Measurements from ENCODE around the gene SSPN.

SSPN gene

DNA sequence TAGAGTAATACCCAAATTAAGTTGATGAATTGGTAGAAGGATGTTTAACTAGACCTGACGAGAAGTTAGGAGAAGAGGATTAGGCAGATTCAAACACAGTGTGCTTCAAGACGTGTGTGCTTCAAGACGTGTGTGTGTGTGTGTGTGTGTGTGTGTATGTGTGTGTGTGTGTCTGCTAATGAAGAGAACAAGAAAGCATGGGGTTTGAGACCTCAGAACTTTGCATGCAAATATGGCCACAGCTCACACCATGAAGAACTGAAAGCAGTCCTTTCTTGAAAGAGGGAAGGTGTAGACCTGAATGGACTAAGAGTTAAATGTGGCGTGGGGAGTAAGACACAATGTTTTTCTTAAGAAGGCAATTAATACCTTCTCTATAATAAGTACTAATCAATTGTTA lies 32.5 kb upstream of the SSPN start:
- no peak overlapping the region for H3K27ac ChIP-seq (ENCODE audit: low read depth, low read length)
- H3K27me3 ChIP-seq (ENCODE audit: insufficient read depth, low read length), result no peaks in the 10 kb centered on the region
- no peak overlapping the region for H3K9ac ChIP-seq (ENCODE audit: low read depth, low read length)
- H3K36me3 ChIP-seq (ENCODE audit: insufficient read depth, low read length), result no peaks in the 10 kb centered on the region
- no peaks in the 10 kb centered on the region for H3K9me3 ChIP-seq (ENCODE audit: insufficient read depth, low read depth, low read length)
- H3K4me3 ChIP-seq (ENCODE audit: low read length), result no peak overlapping the region
- no peaks in the 10 kb centered on the region for H3K4me1 ChIP-seq (ENCODE audit: insufficient read depth, low read length)
- WGBS, result 86% methylated on average over 3 of the region's 4 CpGs

DNA sequence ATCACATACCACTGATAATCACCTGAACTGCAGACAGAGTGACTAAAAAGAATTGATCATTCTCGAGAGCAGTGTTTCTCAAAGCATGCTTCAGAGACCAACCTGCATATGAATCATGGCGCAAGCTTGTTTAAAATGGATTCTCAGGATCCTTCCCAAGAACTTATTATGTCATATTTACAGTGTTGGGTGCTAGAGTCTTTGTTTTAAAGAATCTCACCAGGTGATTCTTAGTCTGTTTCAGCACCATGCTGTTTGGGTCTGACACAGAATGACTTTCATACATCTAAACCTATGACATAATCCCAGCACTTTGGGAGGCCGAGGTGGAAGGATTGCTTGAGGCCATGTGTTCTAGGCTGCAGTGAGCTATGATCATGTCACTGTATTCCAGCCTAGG lies 31.3 kb upstream of the SSPN start:
- 63% methylated on average over 3 of the region's 3 CpGs for WGBS
- no peaks in the 10 kb centered on the region for H3K27me3 ChIP-seq (ENCODE audit: insufficient read depth, low read length)
- no peaks in the 10 kb centered on the region for H3K4me1 ChIP-seq (ENCODE audit: insufficient read depth, low read length)
- H3K4me3 ChIP-seq (ENCODE audit: low read length), result no peak overlapping the region
- no peaks in the 10 kb centered on the region for H3K9me3 ChIP-seq (ENCODE audit: insufficient read depth, low read depth, low read length)
- no peaks in the 10 kb centered on the region for H3K36me3 ChIP-seq (ENCODE audit: insufficient read depth, low read length)
- no peak overlapping the region for H3K27ac ChIP-seq (ENCODE audit: low read depth, low read length)
- H3K9ac ChIP-seq (ENCODE audit: low read depth, low read length), result no peak overlapping the region

DNA sequence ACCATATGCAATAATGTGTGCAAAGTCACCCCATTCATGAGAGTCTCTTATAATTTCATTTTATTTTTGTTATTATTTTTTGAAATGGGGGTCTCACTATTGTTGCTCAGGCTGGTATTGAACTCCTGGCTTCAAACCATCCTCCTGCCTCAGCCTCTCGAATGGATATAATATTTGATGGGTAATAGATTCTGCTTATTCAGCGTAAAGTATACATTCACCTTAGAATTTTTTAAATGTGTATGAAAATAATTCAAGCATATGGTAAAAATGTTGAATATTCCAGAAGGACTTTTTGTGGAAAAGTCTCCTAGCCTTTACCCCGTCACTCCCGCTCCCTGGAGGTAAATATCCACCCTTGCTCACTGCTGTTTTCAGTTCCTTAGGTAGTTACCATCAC lies 23.4 kb upstream of the SSPN start:
- Histone ChIP-seq H3K27ac (ENCODE audit: low read depth, low read length) (no peak overlapping the region), H3K9ac (ENCODE audit: low read depth, low read length) (no peak overlapping the region), H3K27me3 (ENCODE audit: insufficient read depth, low read length) (no peaks in the 10 kb centered on the region), H3K4me3 (ENCODE audit: low read length) (no peak overlapping the region), H3K36me3 (ENCODE audit: insufficient read depth, low read length) (no peaks in the 10 kb centered on the region), H3K4me1 (ENCODE audit: insufficient read depth, low read length) (no peaks in the 10 kb centered on the region), H3K9me3 (ENCODE audit: insufficient read depth, low read depth, low read length) (no peaks in the 10 kb centered on the region)
- 93% methylated on average over 2 of the region's 4 CpGs for whole genome bisulfite sequencing

DNA sequence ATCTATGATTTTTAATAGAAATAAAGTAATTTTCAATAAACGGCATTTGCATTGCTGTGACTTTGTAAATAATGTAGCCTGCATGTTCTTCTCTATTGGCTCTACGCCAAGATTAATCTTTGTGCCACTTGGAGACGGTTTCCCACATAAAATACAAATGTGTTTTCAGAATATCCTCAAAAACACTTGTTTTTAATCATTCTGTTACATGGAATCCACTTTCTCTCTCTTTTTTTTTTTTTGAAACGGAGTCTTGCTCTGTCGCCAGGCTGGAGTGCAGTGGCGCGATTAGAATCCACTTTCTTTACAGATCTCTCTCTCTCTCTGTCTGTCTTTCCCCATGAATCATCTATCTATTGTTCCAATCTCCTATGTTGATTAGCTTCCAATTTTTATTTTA lies 22.8 kb upstream of the SSPN start:
- Histone ChIP-seq H3K4me1 (ENCODE audit: insufficient read depth, low read length) (no peaks in the 10 kb centered on the region), H3K27me3 (ENCODE audit: insufficient read depth, low read length) (no peaks in the 10 kb centered on the region), H3K9me3 (ENCODE audit: insufficient read depth, low read depth, low read length) (no peaks in the 10 kb centered on the region), H3K9ac (ENCODE audit: low read depth, low read length) (no peak overlapping the region), H3K27ac (ENCODE audit: low read depth, low read length) (no peak overlapping the region), H3K4me3 (ENCODE audit: low read length) (no peak overlapping the region), H3K36me3 (ENCODE audit: insufficient read depth, low read length) (no peaks in the 10 kb centered on the region)
- 89% methylated on average over 7 of the region's 7 CpGs for WGBS

DNA sequence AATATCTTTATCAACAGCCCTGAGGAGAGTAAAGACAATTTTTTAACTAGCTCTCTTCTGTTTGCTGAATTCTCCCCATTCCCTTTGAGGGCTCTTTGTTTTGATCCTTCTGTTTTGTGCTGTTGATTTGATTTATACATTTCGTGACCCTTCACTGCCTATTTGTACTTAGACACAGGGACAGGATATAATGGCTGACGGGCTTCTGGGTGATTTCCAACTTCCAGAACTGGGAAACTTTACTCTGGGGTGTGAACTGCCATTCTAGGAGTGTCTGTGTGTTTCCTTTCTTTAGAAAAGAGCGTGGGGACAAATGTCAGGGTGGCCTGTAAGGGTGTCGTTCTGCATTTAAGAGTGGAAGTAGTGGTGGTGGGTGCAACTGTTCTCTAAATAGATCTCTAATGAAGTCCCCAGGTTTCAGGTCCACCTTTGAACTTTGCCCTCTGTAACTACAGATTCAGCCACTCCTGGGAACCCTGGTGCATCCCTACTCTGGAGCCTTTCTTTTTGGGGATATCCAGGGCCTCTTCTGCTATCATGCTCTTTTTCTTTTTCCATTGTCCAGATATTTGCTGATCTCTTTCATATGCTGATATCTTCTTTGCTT lies 22.3 kb upstream of the SSPN start:
- H3K9me3 ChIP-seq (ENCODE audit: insufficient read depth, low read depth, low read length), result no peaks in the 10 kb centered on the region
- no peaks in the 10 kb centered on the region for H3K4me1 ChIP-seq (ENCODE audit: insufficient read depth, low read length)
- no peaks in the 10 kb centered on the region for H3K27me3 ChIP-seq (ENCODE audit: insufficient read depth, low read length)
- no peaks in the 10 kb centered on the region for H3K36me3 ChIP-seq (ENCODE audit: insufficient read depth, low read length)
- 96% methylated on average over 4 of the region's 4 CpGs for WGBS
- H3K9ac ChIP-seq (ENCODE audit: low read depth, low read length), result no peak overlapping the region
- H3K27ac ChIP-seq (ENCODE audit: low read depth, low read length), result no peak overlapping the region
- H3K4me3 ChIP-seq (ENCODE audit: low read length), result no peak overlapping the region

DNA sequence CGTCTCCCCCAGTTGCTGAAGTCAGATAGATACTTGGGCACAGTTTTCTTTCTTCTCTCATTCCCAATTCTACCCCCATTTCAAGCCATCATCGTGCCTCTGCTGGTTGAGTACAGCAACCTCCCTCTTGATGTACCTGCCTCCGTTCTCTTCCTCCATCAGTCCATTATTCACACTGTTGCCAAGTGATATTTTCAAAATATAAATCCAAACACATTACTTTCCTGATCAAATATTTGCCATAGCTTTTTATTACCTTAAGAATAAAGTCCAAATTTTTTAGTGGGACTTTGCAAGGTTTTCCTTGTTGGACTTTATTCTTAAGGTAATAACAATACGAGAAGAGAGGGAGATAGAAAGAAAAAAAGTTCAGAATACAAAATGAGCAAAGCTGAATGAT lies 18.6 kb upstream of the SSPN start:
- H3K4me1 ChIP-seq (ENCODE audit: insufficient read depth, low read length), result no peaks in the 10 kb centered on the region
- H3K9me3 ChIP-seq (ENCODE audit: insufficient read depth, low read depth, low read length), result no peaks in the 10 kb centered on the region
- no peaks in the 10 kb centered on the region for H3K27me3 ChIP-seq (ENCODE audit: insufficient read depth, low read length)
- H3K27ac ChIP-seq (ENCODE audit: low read depth, low read length), result no peak overlapping the region
- no peak overlapping the region for H3K9ac ChIP-seq (ENCODE audit: low read depth, low read length)
- 86% methylated on average over 4 of the region's 4 CpGs for WGBS
- no peak overlapping the region for H3K4me3 ChIP-seq (ENCODE audit: low read length)
- no peaks in the 10 kb centered on the region for H3K36me3 ChIP-seq (ENCODE audit: insufficient read depth, low read length)

DNA sequence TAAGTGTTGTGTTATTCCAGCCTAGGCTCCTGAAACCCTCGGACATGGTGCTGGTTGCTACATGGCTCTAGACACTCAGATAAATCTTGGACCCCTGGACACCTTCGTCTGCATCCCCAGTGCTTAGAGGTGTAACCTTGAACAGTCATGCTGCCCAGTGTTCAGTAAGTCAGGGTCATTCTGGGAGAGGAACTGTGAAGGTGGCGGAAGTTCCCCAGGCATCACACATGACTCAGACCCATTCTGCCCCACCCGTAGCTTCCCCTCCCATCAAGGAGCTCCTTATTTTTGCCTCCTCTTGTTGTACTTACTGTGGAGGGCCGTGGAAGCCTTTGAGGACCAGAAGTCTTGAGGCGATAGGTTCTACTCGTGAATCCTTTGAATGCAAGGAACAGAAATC lies 18.1 kb upstream of the SSPN start:
- no peaks in the 10 kb centered on the region for H3K4me1 ChIP-seq (ENCODE audit: insufficient read depth, low read length)
- no peak overlapping the region for H3K4me3 ChIP-seq (ENCODE audit: low read length)
- H3K27ac ChIP-seq (ENCODE audit: low read depth, low read length), result no peak overlapping the region
- H3K9ac ChIP-seq (ENCODE audit: low read depth, low read length), result no peak overlapping the region
- no peaks in the 10 kb centered on the region for H3K27me3 ChIP-seq (ENCODE audit: insufficient read depth, low read length)
- 80% methylated on average over 7 of the region's 7 CpGs for WGBS
- no peaks in the 10 kb centered on the region for H3K9me3 ChIP-seq (ENCODE audit: insufficient read depth, low read depth, low read length)
- H3K36me3 ChIP-seq (ENCODE audit: insufficient read depth, low read length), result no peaks in the 10 kb centered on the region

DNA sequence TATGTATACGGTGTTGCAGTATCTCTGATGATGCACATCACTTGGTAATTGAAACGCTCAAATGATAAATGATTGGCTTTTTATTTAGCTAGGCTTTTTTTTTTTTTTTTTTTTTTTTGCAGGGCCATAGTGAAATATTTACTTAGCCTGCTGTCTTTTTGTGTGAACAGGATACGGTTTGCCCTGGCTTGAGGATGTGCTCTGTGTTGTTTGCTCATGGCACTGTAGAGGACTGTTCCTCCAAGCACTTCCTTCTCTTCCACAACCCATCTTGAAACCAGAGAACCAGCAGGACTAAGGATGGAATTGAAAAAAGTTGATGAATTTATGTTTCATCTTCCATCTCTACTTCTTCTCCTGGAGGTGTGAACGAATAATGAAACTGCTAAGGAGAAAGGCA lies 15.5 kb upstream of the SSPN start:
- 94% methylated on average over 3 of the region's 4 CpGs for WGBS
- Histone ChIP-seq H3K36me3 (ENCODE audit: insufficient read depth, low read length) (no peaks in the 10 kb centered on the region), H3K27ac (ENCODE audit: low read depth, low read length) (no peak overlapping the region), H3K9ac (ENCODE audit: low read depth, low read length) (no peak overlapping the region), H3K4me3 (ENCODE audit: low read length) (no peak overlapping the region), H3K4me1 (ENCODE audit: insufficient read depth, low read length) (no peaks in the 10 kb centered on the region), H3K9me3 (ENCODE audit: insufficient read depth, low read depth, low read length) (no peaks in the 10 kb centered on the region), H3K27me3 (ENCODE audit: insufficient read depth, low read length) (no peaks in the 10 kb centered on the region)

DNA sequence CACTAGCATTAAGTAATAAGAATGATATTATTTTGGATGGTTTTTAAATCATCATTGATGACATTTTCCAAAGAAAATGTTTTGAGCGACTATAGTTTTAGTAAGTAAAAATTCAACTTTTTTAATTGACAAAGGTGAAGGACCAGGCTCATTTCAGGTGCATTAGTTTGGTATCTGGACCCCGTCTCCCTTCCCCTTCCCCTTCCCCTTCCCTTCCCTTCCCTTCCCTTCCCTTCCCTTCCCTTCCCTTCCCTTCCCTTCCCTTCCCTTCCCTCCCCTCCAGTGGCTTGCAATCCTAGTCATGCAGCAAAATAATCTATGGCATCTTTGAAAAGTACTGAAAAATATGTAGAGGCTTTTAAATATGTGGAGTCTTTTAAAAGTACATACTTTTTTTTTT lies 13.0 kb upstream of the SSPN start:
- Histone ChIP-seq H3K27me3 (ENCODE audit: insufficient read depth, low read length) (no peaks in the 10 kb centered on the region), H3K27ac (ENCODE audit: low read depth, low read length) (no peak overlapping the region), H3K4me1 (ENCODE audit: insufficient read depth, low read length) (no peaks in the 10 kb centered on the region), H3K9ac (ENCODE audit: low read depth, low read length) (no peak overlapping the region), H3K4me3 (ENCODE audit: low read length) (no peak overlapping the region), H3K9me3 (ENCODE audit: insufficient read depth, low read depth, low read length) (no peaks in the 10 kb centered on the region), H3K36me3 (ENCODE audit: insufficient read depth, low read length) (no peaks in the 10 kb centered on the region)
- WGBS, result 90% methylated on average over 2 of the region's 2 CpGs

DNA sequence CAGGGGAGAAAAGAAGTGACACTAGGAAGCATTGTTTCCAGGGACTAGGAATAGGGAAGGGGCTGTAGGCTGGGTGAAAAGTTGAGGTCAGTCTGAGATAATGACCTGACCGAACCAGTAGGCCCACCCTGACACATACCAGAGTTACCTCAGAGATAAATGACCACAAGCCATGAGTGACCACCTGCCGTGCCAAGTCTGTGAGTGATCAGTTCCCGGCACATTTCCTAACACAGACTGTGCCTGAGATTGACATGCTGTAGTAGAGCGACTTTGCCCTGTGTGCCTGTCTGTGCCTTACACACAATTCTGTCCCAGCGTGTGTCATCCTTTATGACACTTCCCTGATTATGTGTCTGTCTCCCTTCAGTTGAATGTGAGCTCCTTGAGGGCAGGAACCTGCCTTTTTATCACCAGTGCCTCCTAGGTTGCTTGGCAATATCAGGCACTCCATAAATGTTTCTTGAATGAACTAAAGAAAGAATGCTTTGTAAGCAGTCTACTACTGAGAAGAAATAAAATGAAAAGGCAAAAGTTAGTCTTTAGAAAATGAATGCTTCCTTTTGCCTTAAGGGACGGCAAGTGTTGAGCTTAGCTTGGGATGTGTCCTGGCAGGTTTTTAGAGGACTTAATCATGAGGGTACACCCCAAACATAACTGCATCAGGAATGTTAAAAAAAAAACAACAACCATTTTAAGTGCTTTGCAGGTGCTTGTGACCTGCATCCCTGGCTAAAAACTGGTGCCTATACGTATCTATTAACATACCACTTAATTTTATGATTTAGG lies 9.6 kb upstream of the SSPN start:
- H3K9ac ChIP-seq (ENCODE audit: low read depth, low read length), result no peak overlapping the region
- H3K4me3 ChIP-seq (ENCODE audit: low read length), result no peak overlapping the region
- no peaks in the 10 kb centered on the region for H3K9me3 ChIP-seq (ENCODE audit: insufficient read depth, low read depth, low read length)
- H3K27me3 ChIP-seq (ENCODE audit: insufficient read depth, low read length), result no peaks in the 10 kb centered on the region
- H3K36me3 ChIP-seq (ENCODE audit: insufficient read depth, low read length), result no peaks in the 10 kb centered on the region
- H3K4me1 ChIP-seq (ENCODE audit: insufficient read depth, low read length), result no peaks in the 10 kb centered on the region
- no peak overlapping the region for H3K27ac ChIP-seq (ENCODE audit: low read depth, low read length)
- 86% methylated on average over 6 of the region's 7 CpGs for WGBS

DNA sequence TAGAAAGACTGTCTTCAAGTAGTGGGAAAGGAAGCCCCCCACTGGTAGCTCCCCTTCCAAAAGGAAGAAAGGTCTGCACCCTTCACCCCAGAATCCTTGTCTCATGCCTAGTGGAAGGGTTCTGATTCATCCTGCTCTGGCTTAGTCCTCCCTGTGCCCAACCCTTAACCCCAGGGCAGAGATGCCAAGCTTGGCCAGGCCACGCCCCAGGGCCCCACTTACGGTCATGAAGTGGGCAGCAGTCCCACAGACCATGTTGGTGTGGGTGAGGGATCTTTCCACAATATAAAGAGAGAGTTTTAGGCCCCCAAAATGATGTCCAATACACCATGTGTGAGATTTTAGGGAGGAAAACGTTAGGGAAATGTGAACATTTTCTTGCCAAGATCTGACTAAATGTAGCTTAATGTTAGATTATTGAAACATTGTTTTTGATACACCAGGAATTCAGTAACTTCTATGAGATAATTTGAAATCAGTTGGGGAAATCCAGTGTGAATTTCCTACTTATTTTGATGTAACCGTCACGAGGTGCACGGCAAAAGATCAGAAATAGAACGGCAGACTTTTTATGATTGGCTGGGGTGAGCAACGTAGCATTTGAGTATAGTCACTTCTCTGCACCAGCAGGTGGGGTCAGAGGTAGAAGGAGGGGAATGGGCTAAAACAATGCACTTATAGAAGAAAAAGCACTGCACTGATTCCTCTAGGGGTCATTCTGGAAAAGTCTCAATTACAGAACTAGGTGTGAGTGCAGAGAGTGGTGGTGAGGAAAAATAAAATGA lies 8.2 kb upstream of the SSPN start:
- H3K4me1 ChIP-seq (ENCODE audit: insufficient read depth, low read length), result no peaks in the 10 kb centered on the region
- H3K9ac ChIP-seq (ENCODE audit: low read depth, low read length), result no peak overlapping the region
- H3K27me3 ChIP-seq (ENCODE audit: insufficient read depth, low read length), result no peaks in the 10 kb centered on the region
- no peaks in the 10 kb centered on the region for H3K36me3 ChIP-seq (ENCODE audit: insufficient read depth, low read length)
- WGBS, result 54% methylated on average over 7 of the region's 8 CpGs
- H3K4me3 ChIP-seq (ENCODE audit: low read length), result no peak overlapping the region
- H3K27ac ChIP-seq (ENCODE audit: low read depth, low read length), result no peak overlapping the region
- no peaks in the 10 kb centered on the region for H3K9me3 ChIP-seq (ENCODE audit: insufficient read depth, low read depth, low read length)
